ENCODE results near the gene SLC10A3.
A peak's percentile ranks its signal among the peaks of the same experiment; 100 is the strongest.

SLC10A3 gene

GRCh38 chrX:154462396-154462795 lies 28.0 kb downstream of the SLC10A3 start:
- no peak for DNase-seq

GRCh38 chrX:154460326-154460725 lies 30.1 kb downstream of the SLC10A3 start:
- DNase-seq, result peak; percentile 43 to 87

- DNase-seq, result peak; percentile 66 to 87
These were observed 30.6 kb downstream of the SLC10A3 start for GRCh38 chrX:154459832-154460231.

- DNase-seq, result peak; percentile 41 to 61
These were observed 31.3 kb downstream of the SLC10A3 start for GRCh38 chrX:154458954-154459778.

- DNase-seq, result peak in 1 of 2 experiments; percentile 59
These were observed 32.1 kb downstream of the SLC10A3 start, which contains the start of gene PLXNA3 for GRCh38 chrX:154458116-154458953. TSS of gene PLXNA3 (plus strand) at chrX:154458281. CDS start at chrX:154460184, 1,903 bp downstream.

GRCh38 chrX:154457491-154458115 lies 32.8 kb downstream of the SLC10A3 start:
- peak in 1 of 2 experiments; percentile 59 for DNase-seq

- DNase-seq, result no peak
These were observed 37.6 kb downstream of the SLC10A3 start for GRCh38 chrX:154452823-154453222.

- DNase-seq, result no peak
These were observed 40.1 kb downstream of the SLC10A3 start for GRCh38 chrX:154450312-154450711.

- DNase-seq, result no peak
These were observed 40.8 kb downstream of the SLC10A3 start for GRCh38 chrX:154449618-154450017.

- no peak for DNase-seq
These were observed 41.9 kb downstream of the SLC10A3 start for GRCh38 chrX:154448484-154448883.

GRCh38 chrX:154446430-154446829 lies 44.0 kb downstream of the SLC10A3 start:
- no peak for DNase-seq

GRCh38 chrX:154445776-154446175 lies 44.7 kb downstream of the SLC10A3 start:
- no peak for DNase-seq

GRCh38 chrX:154444755-154445246 lies 45.6 kb downstream of the SLC10A3 start:
- DNase-seq, result no peak

GRCh38 chrX:154443992-154444754 lies 46.3 kb downstream of the SLC10A3 start, which contains the start of gene FAM50A:
TSS of gene FAM50A (plus strand) at chrX:154444141. CDS start at chrX:154444236, 95 bp downstream.
- peak; percentile 44 to 64 for DNase-seq

- peak in 1 of 2 experiments; percentile 10 for DNase-seq
These were observed 46.9 kb downstream of the SLC10A3 start for GRCh38 chrX:154443479-154443910.

- DNase-seq, result no peak
These were observed 48.3 kb downstream of the SLC10A3 start for GRCh38 chrX:154441984-154442707.

GRCh38 chrX:154441564-154441963 lies 48.9 kb downstream of the SLC10A3 start:
- no peak for DNase-seq

- DNase-seq, result no peak
These were observed 49.6 kb downstream of the SLC10A3 start for GRCh38 chrX:154440623-154441357.

GRCh38 chrX:154439841-154440240 lies 50.6 kb downstream of the SLC10A3 start:
- no peak for DNase-seq

All from NCI-H524 (cell line).